NCI-H460 (cell line): ENCODE results near the gene TYRO3. TPM values are rescaled to one million over a fixed set of nuclear protein-coding genes. Genes with fewer than 3 reads are reported as not detected.
"Not testable (repeated sequence)": the region's sequence is repeated elsewhere in the genome, so short reads cannot be mapped to it uniquely, and the experiment has no call there.

Experiments used
- DNase-seq: peaks from one replicate; pipeline ENCODE4 v3.0.0-alpha.2; 2016; ENCODE audit warnings: low read depth; ENCODE audit errors: extremely low read depth
- total RNA-seq: library from RNA; depleted of rRNA; stranded (reverse); fragments of >200 nt; shearing (Covaris generic); gene quantifications from 2 replicates; pipeline ENCODE4 v1.2.3, GENCODE V29; 2014

The TYRO3 gene
- total RNA-seq, 1 experiment from 2014 or later = 10.6 TPM

GRCh38 chr15:41571948-41572347 lies 12.9 kb downstream of the TYRO3 start:
- no peak for DNase-seq

GRCh38 chr15:41572866-41573265 lies 13.9 kb downstream of the TYRO3 start:
- no peak for DNase-seq

GRCh38 chr15:41573396-41573795 lies 14.4 kb downstream of the TYRO3 start:
- no peak for DNase-seq

GRCh38 chr15:41574158-41574557 lies 15.1 kb downstream of the TYRO3 start:
- DNase-seq = no peak

- DNase-seq = no peak
Measured at GRCh38 chr15:41575282-41575681, 16.3 kb downstream of the TYRO3 start.

GRCh38 chr15:41577863-41578735 lies 19.1 kb downstream of the TYRO3 start:
- DNase-seq = no peak

- no peak for DNase-seq
Measured at GRCh38 chr15:41578736-41579383, 19.8 kb downstream of the TYRO3 start.

- no peak for DNase-seq
Measured at GRCh38 chr15:41581110-41581509, 22.1 kb downstream of the TYRO3 start.

- no peak for DNase-seq
Measured at GRCh38 chr15:41583795-41584194, 24.8 kb downstream of the TYRO3 start.

- no peak for DNase-seq
Measured at GRCh38 chr15:41584636-41585126, 25.7 kb downstream of the TYRO3 start.

- DNase-seq = peak; percentile 14
Measured at GRCh38 chr15:41585127-41586047, 26.4 kb downstream of the TYRO3 start.

GRCh38 chr15:41586531-41587282 lies 27.7 kb downstream of the TYRO3 start:
- not testable (repeated sequence) for DNase-seq

- DNase-seq = not testable (repeated sequence)
Measured at GRCh38 chr15:41589018-41589417, 30.0 kb downstream of the TYRO3 start.

- DNase-seq = not testable (repeated sequence)
Measured at GRCh38 chr15:41589571-41589970, 30.6 kb downstream of the TYRO3 start.

- not testable (repeated sequence) for DNase-seq
Measured at GRCh38 chr15:41591217-41591616, 32.2 kb downstream of the TYRO3 start.

- DNase-seq = not testable (repeated sequence)
Measured at GRCh38 chr15:41592718-41593117, 33.7 kb downstream of the TYRO3 start.

- DNase-seq = no peak
Measured at GRCh38 chr15:41594801-41595746, 36.1 kb downstream of the TYRO3 start.

GRCh38 chr15:41596972-41597371 lies 38.0 kb downstream of the TYRO3 start:
- no peak for DNase-seq

GRCh38 chr15:41597787-41598186 lies 38.8 kb downstream of the TYRO3 start:
- DNase-seq = no peak
